HCT116 (cell line): ENCODE results near the gene THOC6.

Source experiments
- ATF3 ChIP-seq: IDR thresholded peaks from 2 replicates; pipeline ENCODE4 v1.6.1; 2012
- CEBPB ChIP-seq: IDR thresholded peaks from 2 replicates; pipeline ENCODE4 v1.6.1; 2012; ENCODE audit warnings: low read depth
- CTCF ChIP-seq, 3 experiments: fragments of 200-600 bp in 1 of 3; sonication (generic) in 1 of 3; IDR thresholded peaks in 2 of 3; conservative IDR thresholded peaks in 1 of 3; 2 replicates each; pipeline ENCODE4 v1.5.1; 2012 to 2017; ENCODE audit warnings: low read depth in 2 of 3, low read length in 2 of 3, antibody characterized with exemption in 1 of 3, borderline replicate concordance in 1 of 3, control low read depth in 1 of 3, mild to moderate bottlenecking in 1 of 3, mixed read lengths in 1 of 3, mixed run types in 1 of 3, moderate library complexity in 1 of 3; ENCODE audit not compliant: insufficient read depth in 1 of 3
- EZH2 ChIP-seq: fragments of 200-600 bp; sonication (generic); IDR thresholded peaks from 2 replicates; pipeline ENCODE4 v1.6.1; 2017; ENCODE audit warnings: antibody characterized with exemption, mixed run types
- EZH2phosphoT487 ChIP-seq: fragments of 200-600 bp; IDR thresholded peaks from 2 replicates; pipeline ENCODE4 v1.6.1; 2018; ENCODE audit warnings: antibody characterized with exemption, borderline replicate concordance
- JUND ChIP-seq: IDR thresholded peaks from 2 replicates; pipeline ENCODE4 v1.6.1; 2012
- POLR2A ChIP-seq: IDR thresholded peaks from 2 replicates; pipeline ENCODE4 v1.7.0; 2011; ENCODE audit warnings: borderline replicate concordance; ENCODE audit not compliant: insufficient read depth, insufficient read length; ENCODE audit errors: extremely low read depth
- POLR2AphosphoS5 ChIP-seq: IDR thresholded peaks from 2 replicates; pipeline ENCODE4 v1.6.1; 2011; ENCODE audit warnings: mild to moderate bottlenecking, low read depth, low read length, moderate library complexity
- SP1 ChIP-seq: IDR thresholded peaks from 2 replicates; pipeline ENCODE4 v1.6.1; 2012; ENCODE audit warnings: low read depth
- YY1 ChIP-seq: IDR thresholded peaks from 2 replicates; pipeline ENCODE4 v1.6.1; 2011; ENCODE audit warnings: low read length, low read depth, moderate library complexity, mild to moderate bottlenecking; ENCODE audit not compliant: insufficient replicate concordance; ENCODE audit errors: extremely low read depth
- ZNF274 ChIP-seq: fragments of 200-500 bp; sonication (Bioruptor generic); IDR thresholded peaks from 2 replicates; pipeline ENCODE4 v1.6.1; 2014; ENCODE audit warnings: mild to moderate bottlenecking, low read depth, low read length, inconsistent platforms

GRCh38 chr16:3047387-3047720 is 23.5 kb downstream of the THOC6 start:
- TF ChIP-seq EZH2 (no peak), POLR2AphosphoS5 (no peak), CTCF (IDR thresholded peaks at IDR 0.05 in 2 of 3, conservative IDR thresholded peaks at IDR 0.05 in 1 of 3; ENCODE audit: borderline replicate concordance in 1 of 3, insufficient read depth in 1 of 3, low read depth in 2 of 3, low read length in 2 of 3) (no peak), YY1 (no peak), SP1 (no peak), CEBPB (no peak), ZNF274 (no peak), EZH2phosphoT487 (no peak), ATF3 (no peak), POLR2A (no peak), JUND (no peak)
